ENCODE measurements around the gene LDLR.
"Not testable (repeated sequence)": the region's sequence is repeated elsewhere in the genome, so short reads cannot be mapped to it uniquely, and the experiment has no call there.

LDLR gene

DNA sequence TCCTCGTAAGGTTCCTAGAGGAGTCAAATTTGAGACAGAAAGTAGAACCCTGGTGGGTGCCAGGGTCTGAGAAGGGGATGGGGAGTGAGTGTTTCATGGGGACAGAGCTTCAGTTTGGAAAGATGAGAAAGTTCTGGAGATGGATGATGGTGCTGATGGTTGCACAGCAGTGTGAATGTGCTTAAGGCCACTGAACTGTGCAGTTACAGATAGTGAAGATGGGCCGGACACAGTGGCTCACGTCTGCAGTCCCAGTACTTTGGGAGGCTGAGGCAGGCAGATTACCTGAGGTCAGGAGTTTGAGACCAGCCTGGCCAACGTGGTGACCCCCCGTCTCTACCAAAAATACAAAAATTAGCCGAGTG lies 65.4 kb downstream of the LDLR start:
- Mint-ChIP-seq H3K27ac (peak overlapping the region; percentile 78), H3K4me3 (peak overlapping the region; percentile 82), H3K36me3 (ENCODE audit: low read depth) (peaks cover 26% of the 10 kb centered on the region), H3K27me3 (no peaks in the 10 kb centered on the region), H3K9me3 (no peaks in the 10 kb centered on the region), H3K4me1 (ENCODE audit: low read depth) (peaks cover 11% of the 10 kb centered on the region)
- DNase-seq: no peak

DNA sequence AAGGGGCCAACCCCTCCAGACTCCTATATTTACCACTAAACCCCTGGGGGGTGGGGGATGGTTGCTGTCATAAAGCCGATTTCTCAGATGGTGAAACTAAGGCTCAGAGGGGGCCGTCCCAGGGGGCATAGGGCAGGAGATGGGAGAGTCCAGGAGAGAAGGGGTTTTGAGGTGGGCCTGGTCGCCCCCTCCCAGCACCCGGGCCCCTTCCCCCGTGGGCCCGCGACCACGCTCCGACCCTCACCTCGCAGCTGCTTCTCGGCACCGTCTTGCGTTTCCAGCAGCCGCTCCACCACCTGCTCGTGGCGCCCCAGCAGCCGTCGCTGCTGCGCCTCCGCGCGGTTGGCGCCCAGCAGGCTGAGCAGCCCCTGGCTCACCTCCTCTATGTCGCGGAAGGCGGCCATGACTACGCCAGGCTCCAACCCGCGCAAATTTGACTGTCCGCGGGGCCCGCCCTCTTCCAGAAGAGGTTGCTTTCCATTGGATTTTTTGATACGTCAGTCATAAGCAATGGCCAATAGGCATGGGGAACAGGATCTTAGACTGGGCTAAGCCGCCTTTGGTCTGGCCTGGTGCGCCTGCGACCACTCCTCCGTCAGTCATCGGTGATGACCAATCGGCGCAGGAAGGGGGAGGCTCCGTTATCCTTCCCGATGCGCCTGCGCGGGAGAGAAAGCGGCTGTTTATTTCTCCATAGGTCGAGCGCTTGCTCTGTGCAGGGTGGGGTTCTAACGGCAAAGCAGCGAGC lies 66.3 kb downstream of the LDLR start, which contains the start of gene SPC24:
TSS of gene SPC24 (minus strand) at position 410 of the 748 bp plus-strand sequence. CDS start at position 404, 6 bp downstream.
- peak within 1 kb of the TSS; percentile 82 for H3K4me3 Mint-ChIP-seq
- peak; percentile 92 for DNase-seq
- H3K27ac Mint-ChIP-seq: peak within 1 kb of the TSS; percentile 90
- H3K4me1 Mint-ChIP-seq (ENCODE audit: low read depth): peaks cover 11% of the 10 kb centered on the region
- peaks cover 3% of the 10 kb centered on the region for H3K9me3 Mint-ChIP-seq
- H3K36me3 Mint-ChIP-seq (ENCODE audit: low read depth): peaks cover 26% of the 10 kb centered on the region
- H3K27me3 Mint-ChIP-seq: no peaks in the 10 kb centered on the region

DNA sequence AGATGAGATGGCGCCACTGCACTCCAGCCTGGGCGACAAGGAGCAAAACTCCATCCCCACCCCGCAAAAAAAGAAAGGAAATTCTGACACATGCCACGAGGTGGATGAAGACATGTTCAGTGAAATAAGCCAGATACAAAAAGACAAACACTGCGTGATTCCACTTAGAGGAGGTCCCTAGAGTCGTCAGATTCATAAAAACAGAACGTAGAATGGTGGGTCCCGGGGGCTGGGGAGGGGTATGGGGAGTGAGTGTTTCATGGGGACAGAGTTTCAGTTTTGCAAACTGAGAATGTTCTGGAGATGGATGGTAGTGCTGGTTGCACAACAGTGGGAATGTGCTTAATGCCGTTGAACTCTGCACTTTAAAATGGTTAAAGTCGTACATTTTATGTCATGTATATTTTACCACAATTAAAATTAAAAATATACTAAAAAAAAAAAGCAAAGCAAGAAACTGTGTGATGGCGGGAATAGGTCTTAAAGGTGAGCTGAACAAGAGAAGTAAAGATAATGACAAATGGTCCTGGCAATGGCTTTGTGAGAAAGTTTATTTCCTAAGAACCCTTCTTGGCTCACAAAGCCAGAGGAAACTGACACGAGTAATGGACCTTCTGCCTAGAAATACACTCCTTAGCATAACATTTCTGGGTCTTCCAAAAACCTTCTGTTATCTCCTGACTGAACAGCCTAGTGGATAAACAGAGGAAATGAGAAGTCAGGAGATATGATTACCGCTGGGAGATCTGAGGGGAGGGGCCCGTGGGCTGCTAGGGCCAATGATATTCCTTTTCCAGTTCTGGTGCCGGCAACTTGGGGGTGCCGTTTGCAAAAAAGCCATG lies 70.6 kb downstream of the LDLR start:
- Mint-ChIP-seq H3K4me3 (no peak overlapping the region), H3K4me1 (ENCODE audit: low read depth) (peaks cover 5% of the 10 kb centered on the region), H3K27ac (no peak overlapping the region), H3K36me3 (ENCODE audit: low read depth) (peaks cover 4% of the 10 kb centered on the region), H3K27me3 (no peaks in the 10 kb centered on the region), H3K9me3 (peaks cover 3% of the 10 kb centered on the region)
- DNase-seq: no peak

DNA sequence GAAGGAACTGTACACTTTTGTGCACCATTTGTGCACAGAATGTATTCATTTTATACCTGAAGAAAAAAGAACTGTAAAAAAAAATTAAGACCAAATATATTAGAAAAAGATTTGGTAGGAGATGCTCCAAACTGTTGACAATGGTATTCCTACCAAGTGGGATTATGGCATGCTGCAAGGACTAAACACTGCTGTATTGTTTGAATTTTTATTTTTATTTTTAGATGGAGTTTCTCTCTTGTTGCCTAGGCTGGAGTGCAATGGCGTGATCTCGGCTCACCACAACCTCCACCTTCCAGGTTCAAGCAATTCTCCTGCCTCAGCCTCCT lies 71.1 kb downstream of the LDLR start:
- not testable (repeated sequence) for H3K27me3 Mint-ChIP-seq; DNase-seq; H3K4me1 Mint-ChIP-seq (ENCODE audit: low read depth); H3K36me3 Mint-ChIP-seq (ENCODE audit: low read depth); H3K9me3 Mint-ChIP-seq; H3K27ac Mint-ChIP-seq; H3K4me3 Mint-ChIP-seq

DNA sequence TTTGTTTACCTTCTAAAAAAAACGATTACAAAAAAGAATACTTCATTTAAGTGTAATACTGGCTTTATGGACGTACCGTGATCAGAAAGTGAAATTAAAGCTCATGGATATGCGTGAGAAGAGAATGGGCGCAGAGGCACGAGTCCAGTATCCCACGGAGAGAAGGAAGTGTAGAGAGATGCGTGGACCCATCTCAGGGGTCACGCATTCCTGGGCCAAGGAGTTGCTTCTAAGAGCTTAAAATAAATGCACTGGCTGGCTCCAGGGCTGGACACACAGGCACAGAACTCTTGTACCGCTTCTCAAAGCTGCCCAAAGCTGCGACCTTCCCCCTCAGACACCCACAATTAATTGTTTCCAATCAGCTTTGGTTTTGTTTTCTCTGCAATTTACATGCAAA lies 75.0 kb downstream of the LDLR start:
- H3K4me3 Mint-ChIP-seq: no peak overlapping the region
- H3K27ac Mint-ChIP-seq: no peak overlapping the region
- H3K4me1 Mint-ChIP-seq (ENCODE audit: low read depth): no peaks in the 10 kb centered on the region
- H3K9me3 Mint-ChIP-seq: peaks cover 3% of the 10 kb centered on the region
- no peaks in the 10 kb centered on the region for H3K36me3 Mint-ChIP-seq (ENCODE audit: low read depth)
- no peak for DNase-seq
- H3K27me3 Mint-ChIP-seq: no peaks in the 10 kb centered on the region

DNA sequence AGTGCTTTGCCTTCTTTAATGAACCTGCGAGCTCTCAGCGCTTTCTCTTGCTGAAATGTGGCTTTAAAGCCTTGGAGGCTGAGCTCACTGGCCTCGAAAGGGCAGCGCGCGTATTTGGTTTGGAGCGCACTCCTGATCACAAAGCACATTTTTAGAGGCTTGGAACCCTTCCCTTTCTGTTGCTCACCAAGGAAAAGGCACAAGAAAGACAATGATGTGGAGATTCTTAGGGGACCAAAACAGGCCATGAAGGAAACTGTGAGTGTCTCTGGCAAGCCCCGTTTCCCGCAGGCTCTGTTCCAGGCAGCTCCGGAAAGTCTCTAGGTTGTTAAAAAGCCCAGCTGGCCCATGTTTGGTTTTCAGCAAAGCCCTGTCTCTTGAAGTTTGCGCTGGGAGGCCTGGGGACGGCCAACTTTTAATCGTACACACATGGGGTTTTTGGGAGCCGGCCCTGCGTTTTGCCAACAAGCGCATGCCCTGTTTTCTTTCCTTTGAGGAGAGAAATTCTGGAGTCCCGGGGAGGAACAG lies 75.7 kb downstream of the LDLR start:
- no peak for DNase-seq
- no peaks in the 10 kb centered on the region for H3K27me3 Mint-ChIP-seq
- no peaks in the 10 kb centered on the region for H3K36me3 Mint-ChIP-seq (ENCODE audit: low read depth)
- no peaks in the 10 kb centered on the region for H3K4me1 Mint-ChIP-seq (ENCODE audit: low read depth)
- no peak overlapping the region for H3K27ac Mint-ChIP-seq
- H3K4me3 Mint-ChIP-seq: no peak overlapping the region
- peaks cover 3% of the 10 kb centered on the region for H3K9me3 Mint-ChIP-seq

DNA sequence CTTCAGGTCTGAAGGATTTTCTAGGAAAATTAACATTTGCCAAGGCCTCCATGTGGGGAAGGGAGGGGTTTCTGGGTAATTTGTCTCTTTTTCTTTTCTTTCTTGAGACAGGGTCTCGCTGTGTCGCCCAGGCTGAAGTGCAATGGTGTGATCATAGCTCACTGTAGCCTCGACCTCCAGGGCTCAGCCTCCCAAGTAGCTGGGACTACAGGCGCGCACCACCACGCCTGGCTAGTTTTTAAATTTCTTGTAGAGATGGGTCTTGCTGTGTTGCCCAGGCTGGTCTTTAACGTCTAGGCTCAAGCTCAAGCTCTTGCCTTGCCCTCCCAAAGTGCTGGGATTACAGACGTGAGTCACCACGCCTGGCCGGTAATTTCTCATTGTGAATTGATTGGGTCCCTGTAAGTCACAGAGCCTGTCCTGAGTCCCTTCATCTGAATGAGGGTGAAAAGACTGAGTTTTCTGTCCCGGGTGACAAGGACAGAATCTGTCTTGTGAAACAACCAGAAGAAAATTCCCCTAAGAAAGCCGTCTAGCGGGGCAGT lies 76.3 kb downstream of the LDLR start:
- Mint-ChIP-seq H3K27ac (no peak overlapping the region), H3K27me3 (no peaks in the 10 kb centered on the region), H3K9me3 (no peaks in the 10 kb centered on the region), H3K4me1 (ENCODE audit: low read depth) (no peaks in the 10 kb centered on the region), H3K4me3 (no peak overlapping the region), H3K36me3 (ENCODE audit: low read depth) (no peaks in the 10 kb centered on the region)
- DNase-seq: no peak

DNA sequence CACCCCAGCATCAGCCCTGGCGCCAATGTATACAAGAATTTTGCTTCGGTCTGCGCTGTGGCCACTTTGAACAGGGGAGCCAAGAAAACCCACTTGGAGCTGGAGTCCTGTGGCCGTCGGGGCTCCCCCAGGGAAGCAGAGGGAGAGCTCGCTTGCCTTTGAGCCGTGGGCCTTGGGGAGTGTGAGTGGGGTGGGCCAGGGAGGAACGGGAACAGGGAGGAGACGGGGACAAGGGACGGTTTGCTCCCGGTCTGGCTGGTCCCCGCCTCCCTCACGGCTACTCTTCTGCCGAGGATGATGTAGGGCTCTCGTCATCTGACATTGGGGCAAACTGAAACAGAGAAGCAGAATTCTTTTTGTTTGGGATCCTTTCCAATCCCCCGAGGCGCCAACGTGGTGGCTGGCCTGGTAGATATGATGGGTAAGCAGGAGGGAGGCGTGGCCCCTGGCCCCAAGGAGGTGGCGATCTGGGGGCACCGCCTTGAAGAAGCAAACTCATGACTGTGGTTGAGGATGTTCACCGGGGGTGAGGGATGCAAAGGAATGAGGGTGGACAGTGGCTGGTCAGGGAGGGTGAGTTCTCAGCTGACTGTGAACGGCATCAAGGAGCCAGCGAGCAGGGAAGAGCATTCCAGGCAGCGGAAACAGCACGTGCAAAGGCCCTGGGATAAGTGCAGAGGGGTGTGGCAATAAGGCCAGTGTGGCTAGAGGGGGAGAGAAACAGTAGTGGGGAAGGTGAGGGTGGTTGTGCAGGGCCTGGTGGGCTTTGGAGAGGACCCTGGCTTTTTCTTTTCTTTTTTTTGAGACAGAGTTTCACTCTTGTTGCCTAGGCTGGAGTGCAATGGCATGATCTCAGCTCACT lies 77.2 kb downstream of the LDLR start:
- Mint-ChIP-seq H3K27me3 (no peaks in the 10 kb centered on the region), H3K4me1 (ENCODE audit: low read depth) (no peaks in the 10 kb centered on the region), H3K36me3 (ENCODE audit: low read depth) (no peaks in the 10 kb centered on the region), H3K4me3 (no peak overlapping the region), H3K27ac (no peak overlapping the region), H3K9me3 (no peaks in the 10 kb centered on the region)
- DNase-seq: no peak

DNA sequence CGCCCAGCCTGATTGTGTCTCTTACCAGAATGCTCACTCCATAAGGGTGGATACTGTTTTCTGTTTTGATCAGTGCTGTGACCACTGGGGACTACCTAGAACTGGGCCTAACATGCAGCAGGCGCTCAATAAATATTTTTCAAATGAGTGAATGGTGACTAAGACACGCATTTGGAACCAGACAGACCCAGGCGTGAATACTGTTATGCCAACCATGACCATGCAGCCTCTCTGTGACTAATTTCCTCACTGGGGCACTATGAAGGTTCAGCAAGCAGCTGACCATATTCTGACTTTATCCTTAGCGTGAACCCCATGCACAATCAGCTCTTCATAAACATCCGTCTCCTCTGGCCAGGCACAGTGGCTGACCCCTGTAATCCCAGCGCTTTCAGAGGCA lies 79.3 kb downstream of the LDLR start:
- Mint-ChIP-seq H3K27me3 (no peaks in the 10 kb centered on the region), H3K27ac (no peak overlapping the region), H3K36me3 (ENCODE audit: low read depth) (no peaks in the 10 kb centered on the region), H3K9me3 (no peaks in the 10 kb centered on the region), H3K4me1 (ENCODE audit: low read depth) (no peaks in the 10 kb centered on the region), H3K4me3 (no peak overlapping the region)
- no peak for DNase-seq

DNA sequence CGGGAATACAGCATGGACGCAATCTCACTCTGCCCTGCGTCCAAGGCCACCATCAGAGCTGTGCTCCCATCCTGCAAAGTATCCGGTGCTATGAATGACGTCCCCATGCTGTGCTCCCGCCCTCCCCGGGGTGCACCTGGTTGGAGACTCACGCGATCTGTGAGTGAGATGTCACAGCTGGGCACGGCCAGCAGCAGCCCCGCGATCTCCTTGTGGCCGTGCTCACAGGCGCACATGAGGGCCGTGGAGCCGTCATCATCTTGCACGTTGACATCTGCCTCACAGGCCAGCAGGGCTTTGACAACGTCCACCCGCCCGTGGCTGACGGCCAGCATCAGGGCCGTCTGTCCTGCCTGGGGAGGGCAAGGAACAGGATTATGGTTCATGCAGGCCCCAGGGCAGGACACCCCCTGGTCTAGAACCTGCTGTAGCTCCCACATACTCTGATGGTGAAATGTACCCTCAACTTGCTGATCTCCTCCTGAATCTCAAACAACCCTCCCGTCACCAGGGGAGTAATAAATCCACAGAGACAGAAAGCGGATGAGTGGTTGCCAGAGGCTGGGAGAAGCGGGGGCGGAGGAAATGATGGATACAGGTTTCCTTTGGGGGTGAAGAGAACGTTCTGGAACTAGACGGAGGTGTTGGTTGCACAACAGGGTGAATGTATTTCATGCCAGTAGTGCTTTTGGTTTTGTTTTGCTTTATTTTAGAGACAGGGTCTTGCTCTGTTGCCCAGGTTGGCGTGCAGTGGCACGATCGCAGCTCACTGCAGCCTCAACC lies 80.8 kb downstream of the LDLR start:
- H3K9me3 Mint-ChIP-seq: no peaks in the 10 kb centered on the region
- no peaks in the 10 kb centered on the region for H3K27me3 Mint-ChIP-seq
- H3K27ac Mint-ChIP-seq: no peak overlapping the region
- no peaks in the 10 kb centered on the region for H3K4me1 Mint-ChIP-seq (ENCODE audit: low read depth)
- no peak for DNase-seq
- no peaks in the 10 kb centered on the region for H3K36me3 Mint-ChIP-seq (ENCODE audit: low read depth)
- H3K4me3 Mint-ChIP-seq: no peak overlapping the region

DNA sequence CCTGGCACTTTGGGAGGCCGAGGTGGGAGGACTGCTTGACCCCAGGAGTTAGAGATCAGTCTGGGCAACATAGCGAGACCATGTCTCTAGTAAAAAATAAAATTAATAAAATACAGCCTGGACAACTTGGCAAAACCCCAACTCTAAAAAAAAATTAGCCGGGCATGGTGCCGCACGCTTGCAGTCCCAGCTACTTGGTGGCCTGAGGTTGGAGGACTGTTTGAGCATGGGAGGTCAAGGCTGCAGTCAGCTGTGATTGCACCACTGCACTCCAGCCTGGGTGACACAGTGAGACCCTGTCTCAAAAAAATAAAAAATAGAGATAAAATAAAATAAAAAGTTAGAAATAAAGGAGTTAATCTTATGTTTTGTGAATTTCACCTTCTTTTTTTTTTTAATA lies 81.9 kb downstream of the LDLR start:
- H3K4me3 Mint-ChIP-seq: no peak overlapping the region
- H3K27me3 Mint-ChIP-seq: no peaks in the 10 kb centered on the region
- H3K4me1 Mint-ChIP-seq (ENCODE audit: low read depth): no peaks in the 10 kb centered on the region
- H3K36me3 Mint-ChIP-seq (ENCODE audit: low read depth): no peaks in the 10 kb centered on the region
- H3K9me3 Mint-ChIP-seq: no peaks in the 10 kb centered on the region
- DNase-seq: no peak
- H3K27ac Mint-ChIP-seq: no peak overlapping the region

DNA sequence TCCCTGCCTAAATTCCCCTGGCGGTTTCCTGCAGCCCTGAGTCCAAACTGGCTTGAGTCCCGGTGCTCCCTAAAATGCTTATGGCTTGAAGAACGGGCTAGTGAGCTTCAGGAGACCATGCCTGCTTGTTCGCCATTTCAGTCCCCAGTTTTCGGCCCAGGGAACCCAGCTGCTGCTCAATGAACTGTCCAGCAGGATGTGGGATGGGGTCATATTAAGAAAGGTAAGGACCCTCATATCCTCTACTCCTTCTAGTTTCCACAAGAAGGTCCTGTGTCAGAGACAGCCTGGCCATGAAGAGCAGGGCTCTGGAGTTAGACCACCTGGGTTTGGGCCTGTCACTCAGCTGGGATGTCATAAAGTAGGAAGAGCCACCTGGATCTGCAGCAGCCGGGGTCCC lies 83.3 kb downstream of the LDLR start:
- DNase-seq: no peak
- Mint-ChIP-seq H3K27me3 (no peaks in the 10 kb centered on the region), H3K4me3 (no peak overlapping the region), H3K27ac (no peak overlapping the region), H3K4me1 (ENCODE audit: low read depth) (no peaks in the 10 kb centered on the region), H3K9me3 (no peaks in the 10 kb centered on the region), H3K36me3 (ENCODE audit: low read depth) (no peaks in the 10 kb centered on the region)

DNA sequence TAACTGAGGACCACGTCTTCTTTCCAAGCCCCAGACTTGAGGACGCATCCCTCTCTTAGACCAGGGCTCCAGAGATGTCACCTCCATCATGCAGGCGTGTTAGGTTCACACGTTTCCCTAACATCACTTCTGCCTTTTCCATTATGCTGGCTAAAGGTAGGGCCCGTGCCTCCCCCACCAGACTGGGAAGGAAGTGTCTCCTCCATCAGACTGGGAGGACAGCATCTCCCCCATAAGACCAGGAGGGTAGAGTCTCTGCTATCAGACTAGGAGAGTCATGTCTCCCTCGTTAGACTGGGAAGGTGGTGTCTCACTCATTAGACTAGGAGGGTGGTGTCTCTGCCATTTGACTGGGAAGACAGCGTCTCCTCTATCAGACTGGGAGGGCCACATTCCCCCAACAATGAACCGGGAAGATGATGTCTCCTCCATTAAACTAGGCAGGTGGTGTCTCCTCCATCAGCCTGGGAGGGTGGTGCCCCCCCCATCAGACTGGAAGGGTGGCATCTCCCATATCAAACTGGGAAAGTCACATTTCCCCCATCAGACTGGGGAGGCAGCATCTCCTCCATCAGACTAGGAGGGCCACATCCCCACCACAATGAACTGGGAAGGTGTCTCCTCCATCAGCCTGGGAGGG lies 84.4 kb downstream of the LDLR start:
- H3K4me1 Mint-ChIP-seq (ENCODE audit: low read depth): no peaks in the 10 kb centered on the region
- no peak for DNase-seq
- H3K27ac Mint-ChIP-seq: no peak overlapping the region
- no peak overlapping the region for H3K4me3 Mint-ChIP-seq
- H3K9me3 Mint-ChIP-seq: no peaks in the 10 kb centered on the region
- no peaks in the 10 kb centered on the region for H3K36me3 Mint-ChIP-seq (ENCODE audit: low read depth)
- H3K27me3 Mint-ChIP-seq: no peaks in the 10 kb centered on the region
